ENCODE data around the gene ACAA2.

Gene ACAA2

GRCh38 chr18:49739275-49739674 lies 74.1 kb downstream of the ACAA2 start:
- no peaks in the 10 kb centered on the region for H3K9me3 ChIP-seq
- H3K36me3 ChIP-seq, result no peaks in the 10 kb centered on the region
- no peak for TF ChIP-seq CTCF (IDR thresholded peaks at IDR 0.05)
- no peaks in the 10 kb centered on the region for H3K4me1 ChIP-seq
- peaks cover 0 to 4% of the 10 kb centered on the region in 2 donors for H3K27me3 ChIP-seq
- H3K4me3 ChIP-seq, result no peak overlapping the region
- DNase-seq, result no peak
- H3K27ac ChIP-seq, result no peak overlapping the region
- intact Hi-C loops (cut with DNase I; ENCODE audit: low total_unique reads), result no loop called here

GRCh38 chr18:49738721-49739120 lies 74.6 kb downstream of the ACAA2 start:
- no peaks in the 10 kb centered on the region for H3K4me1 ChIP-seq
- H3K36me3 ChIP-seq, result no peaks in the 10 kb centered on the region
- no peak for TF ChIP-seq CTCF (IDR thresholded peaks at IDR 0.05)
- peaks cover 0 to 4% of the 10 kb centered on the region in 2 donors for H3K27me3 ChIP-seq
- intact Hi-C loops (cut with DNase I; ENCODE audit: low total_unique reads), result no loop called here
- peak in 1 of 2 donors; percentile 20 for DNase-seq
- no peaks in the 10 kb centered on the region for H3K9me3 ChIP-seq
- no peak overlapping the region for H3K4me3 ChIP-seq
- H3K27ac ChIP-seq, result no peak overlapping the region

- H3K9me3 ChIP-seq, result no peaks in the 10 kb centered on the region
- no peak for DNase-seq
- no peaks in the 10 kb centered on the region for H3K4me1 ChIP-seq
- no peaks in the 10 kb centered on the region for H3K36me3 ChIP-seq
- intact Hi-C loops (cut with DNase I; ENCODE audit: low total_unique reads), result no loop called here
- no peak overlapping the region for H3K27ac ChIP-seq
- H3K27me3 ChIP-seq, result peaks cover 0 to 4% of the 10 kb centered on the region in 2 donors
- TF ChIP-seq CTCF (IDR thresholded peaks at IDR 0.05), result no peak
- H3K4me3 ChIP-seq, result no peak overlapping the region
These were observed 78.5 kb downstream of the ACAA2 start for GRCh38 chr18:49734836-49735235.

- no peak for TF ChIP-seq CTCF (IDR thresholded peaks at IDR 0.05)
- DNase-seq, result no peak
- Histone ChIP-seq H3K27me3 (peaks cover 0 to 4% of the 10 kb centered on the region in 2 donors), H3K4me1 (no peaks in the 10 kb centered on the region), H3K4me3 (no peak overlapping the region), H3K27ac (no peak overlapping the region), H3K9me3 (no peaks in the 10 kb centered on the region), H3K36me3 (no peaks in the 10 kb centered on the region)
- intact Hi-C loops (cut with DNase I; ENCODE audit: low total_unique reads), result no loop called here
These were observed 79.3 kb downstream of the ACAA2 start for GRCh38 chr18:49733896-49734585.

- H3K9me3 ChIP-seq, result no peaks in the 10 kb centered on the region
- intact Hi-C loops (cut with DNase I; ENCODE audit: low total_unique reads), result no loop called here
- TF ChIP-seq CTCF (IDR thresholded peaks at IDR 0.05), result no peak
- H3K27ac ChIP-seq, result no peak overlapping the region
- no peak overlapping the region for H3K4me3 ChIP-seq
- DNase-seq, result no peak
- H3K4me1 ChIP-seq, result no peaks in the 10 kb centered on the region
- H3K36me3 ChIP-seq, result no peaks in the 10 kb centered on the region
- peaks cover 0 to 4% of the 10 kb centered on the region in 2 donors for H3K27me3 ChIP-seq
These were observed 80.0 kb downstream of the ACAA2 start for GRCh38 chr18:49733321-49733720.

Measured in tibial artery (tissue), 4 donors.